Progenitor cell of endocrine pancreas (in vitro differentiated cells): Measurements from ENCODE around the gene MANEA. TPM values are rescaled to one million over a fixed set of nuclear protein-coding genes. Genes with fewer than 3 reads are reported as not detected.
"Not testable (repeated sequence)": the region's sequence is repeated elsewhere in the genome, so short reads cannot be mapped to it uniquely, and the experiment has no call there.

ENCODE experiments used
- DNase-seq: peaks from one replicate; pipeline ENCODE4 v3.0.0; 2021; ENCODE audit warnings: low spot score; ENCODE audit not compliant: unreplicated experiment
- H3K27ac Mint-ChIP-seq: 2 replicates; pipeline ENCODE4 v1.8.0; 2021; ENCODE audit warnings: mild to moderate bottlenecking, moderate library complexity, mixed read lengths
- H3K27me3 Mint-ChIP-seq: 2 replicates; pipeline ENCODE4 v1.8.0; 2021; ENCODE audit warnings: mixed read lengths
- H3K36me3 Mint-ChIP-seq: 2 replicates; pipeline ENCODE4 v1.8.0; 2022; ENCODE audit warnings: mixed read lengths; ENCODE audit not compliant: insufficient read depth
- H3K4me1 Mint-ChIP-seq: 2 replicates; pipeline ENCODE4 v1.8.0; 2021; ENCODE audit warnings: low read depth, mixed read lengths
- H3K4me3 Mint-ChIP-seq: 2 replicates; pipeline ENCODE4 v1.8.0; 2021; ENCODE audit warnings: low read depth, mild to moderate bottlenecking, moderate library complexity, mixed read lengths
- H3K9me3 Mint-ChIP-seq: 2 replicates; pipeline ENCODE4 v1.8.0; 2021; ENCODE audit warnings: low read depth, mixed read lengths
- total RNA-seq: library from RNA; stranded (reverse); gene quantifications from 2 replicates; pipeline ENCODE4 v1.2.1, GENCODE V29; 2021
- TF ChIP-seq, protein P1 (sequence below): fragments of 200-600 bp; sonication (generic); IDR thresholded peaks from one replicate; pipeline ENCODE4 v1.5.0; 2021; ENCODE audit warnings: antibody characterized with exemption, mild to moderate bottlenecking; ENCODE audit not compliant: unreplicated experiment

The MANEA gene
- total RNA-seq, 1 donor from 2014 or later: 10.8 TPM

DNA sequence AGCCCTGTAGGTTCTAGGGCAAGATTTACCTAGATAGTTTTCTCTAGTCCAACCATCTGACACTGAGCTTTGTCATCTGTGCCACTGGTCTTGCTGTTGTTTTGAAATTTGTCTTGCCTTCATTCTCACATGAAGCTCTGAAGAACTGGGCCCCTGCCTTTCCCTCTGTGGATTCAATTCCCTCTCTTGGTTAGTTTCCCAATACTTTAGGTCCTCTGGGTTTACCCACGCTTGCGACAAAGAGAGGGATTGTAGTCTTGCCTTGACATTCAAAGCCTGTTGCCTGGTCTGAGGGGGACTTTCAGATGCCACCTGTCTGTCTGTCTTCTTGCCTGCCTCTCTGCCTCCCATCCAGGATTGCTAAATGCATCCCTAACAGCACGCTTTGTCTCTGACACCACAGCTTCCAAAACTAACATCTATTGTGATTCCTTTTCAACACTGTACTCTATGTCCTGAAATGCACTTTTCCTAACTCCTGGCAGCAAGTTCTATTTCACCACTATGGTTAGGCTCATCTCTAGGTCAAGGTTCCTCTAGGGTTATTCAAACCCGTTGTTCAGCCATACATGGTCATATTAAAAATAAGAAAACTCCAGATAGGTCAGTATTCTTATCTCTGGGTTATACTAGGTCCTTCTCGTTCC is 25.5 kb upstream of the MANEA start:
- H3K36me3 Mint-ChIP-seq: no peaks in the 10 kb centered on the region

DNA sequence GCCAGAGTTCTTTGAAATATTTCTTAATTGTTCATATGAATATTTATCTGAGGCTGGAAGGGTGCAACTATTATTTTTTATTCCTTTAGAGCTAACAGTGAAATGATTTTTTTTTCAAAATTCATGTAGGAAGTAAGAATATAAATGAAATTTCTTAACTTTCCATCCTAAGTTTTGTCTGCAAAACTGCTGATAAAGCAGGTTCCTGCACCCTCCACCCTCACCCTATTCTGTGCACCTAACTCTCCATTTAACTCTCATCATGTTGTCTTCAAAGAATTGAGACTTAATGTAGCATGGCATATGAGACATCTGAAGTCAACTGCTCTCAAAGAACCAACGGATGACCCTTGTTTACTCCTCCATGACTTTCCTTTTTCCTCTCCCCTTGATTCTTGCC is 23.5 kb upstream of the MANEA start:
- no peak for DNase-seq
- no peaks in the 10 kb centered on the region for H3K9me3 Mint-ChIP-seq

More for the DNA sequence above, 25.5 kb upstream of the MANEA start:
- DNase-seq: no peak
- TF ChIP-seq, protein P1, sequence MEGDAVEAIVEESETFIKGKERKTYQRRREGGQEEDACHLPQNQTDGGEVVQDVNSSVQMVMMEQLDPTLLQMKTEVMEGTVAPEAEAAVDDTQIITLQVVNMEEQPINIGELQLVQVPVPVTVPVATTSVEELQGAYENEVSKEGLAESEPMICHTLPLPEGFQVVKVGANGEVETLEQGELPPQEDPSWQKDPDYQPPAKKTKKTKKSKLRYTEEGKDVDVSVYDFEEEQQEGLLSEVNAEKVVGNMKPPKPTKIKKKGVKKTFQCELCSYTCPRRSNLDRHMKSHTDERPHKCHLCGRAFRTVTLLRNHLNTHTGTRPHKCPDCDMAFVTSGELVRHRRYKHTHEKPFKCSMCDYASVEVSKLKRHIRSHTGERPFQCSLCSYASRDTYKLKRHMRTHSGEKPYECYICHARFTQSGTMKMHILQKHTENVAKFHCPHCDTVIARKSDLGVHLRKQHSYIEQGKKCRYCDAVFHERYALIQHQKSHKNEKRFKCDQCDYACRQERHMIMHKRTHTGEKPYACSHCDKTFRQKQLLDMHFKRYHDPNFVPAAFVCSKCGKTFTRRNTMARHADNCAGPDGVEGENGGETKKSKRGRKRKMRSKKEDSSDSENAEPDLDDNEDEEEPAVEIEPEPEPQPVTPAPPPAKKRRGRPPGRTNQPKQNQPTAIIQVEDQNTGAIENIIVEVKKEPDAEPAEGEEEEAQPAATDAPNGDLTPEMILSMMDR: no peak
- no peaks in the 10 kb centered on the region for H3K27me3 Mint-ChIP-seq
- H3K4me3 Mint-ChIP-seq: no peak overlapping the region
- H3K4me1 Mint-ChIP-seq: no peaks in the 10 kb centered on the region
- H3K9me3 Mint-ChIP-seq: no peaks in the 10 kb centered on the region
- H3K27ac Mint-ChIP-seq: no peak overlapping the region

DNA sequence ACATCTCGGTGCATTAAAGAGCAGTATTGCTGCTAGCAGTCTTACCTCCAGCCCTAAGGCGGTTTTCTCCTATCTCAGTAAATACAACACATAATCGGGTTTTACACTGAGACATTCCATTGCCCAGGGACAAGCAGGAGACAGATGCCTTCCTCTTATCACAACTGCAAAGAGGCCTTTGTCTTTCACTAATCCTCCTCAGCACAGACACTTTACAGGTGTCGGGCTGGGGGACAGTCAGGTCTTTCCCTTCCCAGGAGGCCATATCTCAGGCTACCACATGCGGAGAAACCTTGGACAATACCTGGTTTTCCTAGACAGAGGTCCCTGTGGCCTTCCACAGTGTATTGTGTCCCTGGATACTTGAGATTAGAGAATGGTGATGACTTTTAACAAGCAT is 16.4 kb upstream of the MANEA start:
- not testable (repeated sequence) for H3K4me1 Mint-ChIP-seq, H3K4me3 Mint-ChIP-seq, H3K9me3 Mint-ChIP-seq, H3K27ac Mint-ChIP-seq, H3K36me3 Mint-ChIP-seq, H3K27me3 Mint-ChIP-seq, DNase-seq

More for the DNA sequence above, 23.5 kb upstream of the MANEA start:
- H3K36me3 Mint-ChIP-seq: no peaks in the 10 kb centered on the region
- H3K4me1 Mint-ChIP-seq: no peaks in the 10 kb centered on the region
- TF ChIP-seq, protein P1: no peak
- H3K27me3 Mint-ChIP-seq: no peaks in the 10 kb centered on the region
- no peak overlapping the region for H3K27ac Mint-ChIP-seq
- H3K4me3 Mint-ChIP-seq: no peak overlapping the region

DNA sequence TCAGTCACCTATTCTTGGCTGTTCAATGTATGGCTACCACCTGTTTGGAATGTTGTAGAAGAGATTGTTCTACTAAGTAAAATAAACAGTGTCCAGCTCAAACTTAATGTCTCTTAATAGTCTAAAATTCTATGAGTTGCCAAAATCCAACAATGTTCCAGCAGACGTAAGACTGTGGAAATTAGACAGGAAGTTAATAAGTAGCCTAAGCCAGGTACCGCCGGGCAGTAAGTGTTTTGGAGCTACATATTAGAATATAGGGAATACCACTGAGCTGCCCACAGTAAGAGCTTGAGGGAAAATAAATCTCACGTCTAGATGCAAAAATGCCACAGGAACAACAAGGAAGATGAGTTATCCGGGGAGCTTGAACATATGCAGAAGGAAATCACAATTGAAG is 7.8 kb upstream of the MANEA start:
- H3K9me3 Mint-ChIP-seq: no peaks in the 10 kb centered on the region

DNA sequence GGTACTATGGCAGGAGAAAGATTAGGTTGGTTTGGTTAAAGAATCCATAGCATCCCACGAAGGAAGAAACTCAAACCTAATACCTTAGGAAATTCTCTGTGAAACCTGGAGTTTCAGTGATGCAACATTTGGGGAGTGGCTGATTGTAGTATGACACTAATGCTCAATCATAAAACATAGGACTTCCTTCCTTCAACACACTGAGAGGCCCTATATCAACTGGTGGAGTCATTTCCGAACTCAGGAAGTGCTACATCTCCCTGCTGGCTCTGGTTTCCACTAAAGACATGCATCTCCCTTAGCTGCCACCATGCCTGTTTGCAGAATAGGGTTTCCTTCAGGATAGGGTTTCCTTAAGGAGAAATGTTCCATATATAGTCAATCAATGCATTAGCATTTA is 5.2 kb upstream of the MANEA start:
- Mint-ChIP-seq H3K4me1 (peaks cover 20% of the 10 kb centered on the region), H3K27ac (no peak overlapping the region), H3K4me3 (no peak overlapping the region), H3K9me3 (no peaks in the 10 kb centered on the region), H3K36me3 (no peaks in the 10 kb centered on the region), H3K27me3 (peaks cover 17% of the 10 kb centered on the region)
- DNase-seq: no peak
- TF ChIP-seq, protein P1: no peak

More for the DNA sequence above, 7.8 kb upstream of the MANEA start:
- no peaks in the 10 kb centered on the region for H3K36me3 Mint-ChIP-seq
- peaks cover 17% of the 10 kb centered on the region for H3K27me3 Mint-ChIP-seq
- peaks cover 6% of the 10 kb centered on the region for H3K4me1 Mint-ChIP-seq
- H3K4me3 Mint-ChIP-seq: no peak overlapping the region
- TF ChIP-seq, protein P1: no peak
- DNase-seq: no peak
- H3K27ac Mint-ChIP-seq: no peak overlapping the region

DNA sequence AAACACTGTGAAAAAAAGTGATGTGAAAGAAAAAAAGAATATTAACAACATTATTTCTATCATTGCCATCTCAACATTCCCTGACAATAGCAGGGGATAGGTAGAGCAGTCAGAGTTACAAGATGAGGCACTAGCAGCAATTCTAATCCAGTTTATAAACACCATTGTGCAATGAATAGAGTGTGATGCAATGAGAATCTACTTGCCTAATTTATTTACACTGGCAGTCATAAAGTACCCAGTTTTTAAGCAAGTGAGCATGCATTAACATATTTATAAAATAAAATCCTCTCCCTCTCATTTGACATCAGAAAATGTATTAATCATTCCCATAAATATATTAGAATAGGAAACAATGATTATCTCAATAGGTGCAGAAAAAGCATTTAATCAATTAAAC is 2.5 kb upstream of the MANEA start:
- Mint-ChIP-seq H3K36me3 (no peaks in the 10 kb centered on the region), H3K27me3 (peaks cover 17% of the 10 kb centered on the region), H3K4me3 (no peak overlapping the region), H3K27ac (no peak overlapping the region), H3K4me1 (peaks cover 25% of the 10 kb centered on the region), H3K9me3 (no peaks in the 10 kb centered on the region)
- no peak for DNase-seq
- TF ChIP-seq, protein P1: no peak
